ENCODE data around the gene KRTAP5-6. TPM values are rescaled to one million over a fixed set of nuclear protein-coding genes. Genes with fewer than 3 reads are reported as not detected.
"Not testable (repeated sequence)": the region's sequence is repeated elsewhere in the genome, so short reads cannot be mapped to it uniquely, and the experiment has no call there.

KRTAP5-6 gene
- total RNA-seq, 2 experiments from 2014 or later = not detected

GRCh38 chr11:1675536-1676228 lies 21.3 kb upstream of the KRTAP5-6 start:
- H3K4me1 Mint-ChIP-seq = no peaks in the 10 kb centered on the region
- no peak for DNase-seq
- ChIA-PET CTCF (interaction anchor here (0.8 to 1.7 kb wide), 3 partner anchors 23 to 476 kb away, joined by 3 to 6 read pairs (median 3); no protein-coding TSS in a partner anchor), POLR2A (no interaction called here)
- no peaks in the 10 kb centered on the region for H3K36me3 Mint-ChIP-seq (ENCODE audit: low read depth)
- no peak for ATAC-seq
- H3K9me3 Mint-ChIP-seq (ENCODE audit: low read depth) = no peaks in the 10 kb centered on the region
- no peak overlapping the region for H3K4me3 Mint-ChIP-seq
- H3K27ac Mint-ChIP-seq = no peak overlapping the region
- intact Hi-C loops (cut with DNase I, micrococcal nuclease) = no loop called here
- H3K27me3 Mint-ChIP-seq = peaks cover 30% of the 10 kb centered on the region

- POLR2A ChIA-PET = no interaction called here
- H3K9me3 Mint-ChIP-seq (ENCODE audit: low read depth) = no peaks in the 10 kb centered on the region
Observed at GRCh38 chr11:1676229-1676740, 20.7 kb upstream of the KRTAP5-6 start.

GRCh38 chr11:1679881-1680280 lies 17.1 kb upstream of the KRTAP5-6 start:
- Mint-ChIP-seq H3K9me3 (ENCODE audit: low read depth) (no peaks in the 10 kb centered on the region), H3K36me3 (ENCODE audit: low read depth) (no peaks in the 10 kb centered on the region), H3K27me3 (peaks cover 24% of the 10 kb centered on the region), H3K4me1 (no peaks in the 10 kb centered on the region), H3K27ac (no peak overlapping the region), H3K4me3 (no peak overlapping the region)
- DNase-seq = no peak
- ChIA-PET POLR2A (no interaction called here), CTCF (interaction anchor here (0.7 to 2.6 kb wide), 5 partner anchors 12 to 482 kb away, joined by 3 to 16 read pairs (median 4); no protein-coding TSS in a partner anchor)
- ATAC-seq = no peak
- intact Hi-C loops (cut with DNase I, micrococcal nuclease) = no loop called here

More at GRCh38 chr11:1676229-1676740, 20.7 kb upstream of the KRTAP5-6 start:
- intact Hi-C loops (cut with DNase I, micrococcal nuclease) = no loop called here
- no peak overlapping the region for H3K27ac Mint-ChIP-seq
- H3K4me1 Mint-ChIP-seq = no peaks in the 10 kb centered on the region
- CTCF ChIA-PET = interaction anchor here (0.8 to 1.7 kb wide), 3 partner anchors 24 to 475 kb away, joined by 3 to 6 read pairs (median 3); no protein-coding TSS in a partner anchor
- no peak for DNase-seq
- no peak overlapping the region for H3K4me3 Mint-ChIP-seq
- no peak for ATAC-seq
- peaks cover 30% of the 10 kb centered on the region for H3K27me3 Mint-ChIP-seq
- no peaks in the 10 kb centered on the region for H3K36me3 Mint-ChIP-seq (ENCODE audit: low read depth)

DNA sequence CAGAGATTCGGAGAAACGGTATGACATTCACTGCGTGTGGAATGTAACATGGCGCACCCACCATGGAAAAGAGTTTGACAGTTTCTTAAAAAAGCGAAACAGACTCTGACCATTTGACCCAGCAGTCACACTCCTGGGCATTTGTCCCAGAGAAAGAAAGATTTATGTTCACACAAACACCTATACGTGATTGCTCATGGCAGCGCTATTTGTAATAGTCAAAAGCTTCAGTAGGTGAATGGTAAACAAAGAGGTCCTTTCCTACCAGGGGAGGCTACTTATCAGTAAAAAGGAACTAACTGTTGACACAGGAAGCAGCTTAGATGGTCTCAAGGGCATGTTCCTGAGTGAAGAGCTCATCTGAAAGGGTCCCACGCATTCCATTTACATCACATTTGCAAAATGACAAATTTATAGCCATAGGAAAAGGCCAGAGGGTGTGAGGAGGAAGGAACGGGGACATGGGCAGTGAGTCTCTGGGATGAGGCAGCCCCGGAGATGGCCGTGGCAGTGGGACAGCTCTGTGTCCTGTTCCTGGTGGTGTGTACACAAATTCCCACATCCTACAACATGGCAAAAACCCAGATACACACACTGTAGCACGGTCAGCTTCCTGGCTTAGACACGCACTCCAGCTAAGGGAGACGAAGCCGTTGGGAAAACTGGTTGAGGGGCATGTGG lies 14.6 kb upstream of the KRTAP5-6 start:
- no peak for ATAC-seq
- Mint-ChIP-seq H3K9me3 (ENCODE audit: low read depth) (no peaks in the 10 kb centered on the region), H3K27me3 (peaks cover 10% of the 10 kb centered on the region), H3K4me1 (no peaks in the 10 kb centered on the region), H3K36me3 (ENCODE audit: low read depth) (no peaks in the 10 kb centered on the region), H3K4me3 (no peak overlapping the region), H3K27ac (no peak overlapping the region)
- CTCF ChIA-PET = interaction anchor here (1.0 to 1.1 kb wide), 2 partner anchors 30 to 151 kb away, joined by 4 read pairs; no protein-coding TSS in a partner anchor
- POLR2A ChIA-PET = no interaction called here
- DNase-seq = no peak
- intact Hi-C loops (cut with DNase I, micrococcal nuclease) = no loop called here

DNA sequence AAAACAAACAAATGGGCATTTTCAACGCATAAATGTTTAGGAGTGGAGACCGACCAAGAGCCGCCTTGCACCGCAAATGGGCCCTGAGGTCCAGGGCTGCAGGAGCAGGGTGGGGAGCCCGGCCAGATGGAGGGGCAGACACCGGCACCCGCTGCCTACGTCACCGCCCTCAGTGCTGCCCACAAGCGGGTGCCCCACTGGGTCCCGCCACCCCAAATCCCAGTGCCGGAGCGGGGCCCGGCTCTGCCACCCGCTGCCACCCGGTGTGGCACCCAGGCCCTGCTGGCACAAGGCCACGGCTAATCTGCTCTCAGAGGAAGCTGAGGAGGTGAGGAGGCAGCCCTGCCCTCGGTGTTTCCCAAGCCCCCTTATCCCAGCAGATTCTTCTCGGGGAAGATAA lies 13.8 kb upstream of the KRTAP5-6 start:
- H3K4me1 Mint-ChIP-seq = not testable (repeated sequence)

GRCh38 chr11:1683904-1684572 lies 13.0 kb upstream of the KRTAP5-6 start:
- DNase-seq; CTCF ChIA-PET; H3K9me3 Mint-ChIP-seq (ENCODE audit: low read depth); H3K27me3 Mint-ChIP-seq; H3K4me1 Mint-ChIP-seq; ATAC-seq; POLR2A ChIA-PET; H3K36me3 Mint-ChIP-seq (ENCODE audit: low read depth); H3K27ac Mint-ChIP-seq; H3K4me3 Mint-ChIP-seq; intact Hi-C loops (cut with DNase I, micrococcal nuclease): not testable (repeated sequence)

More for the DNA sequence above, 13.8 kb upstream of the KRTAP5-6 start:
- intact Hi-C loops (cut with DNase I, micrococcal nuclease); DNase-seq; ATAC-seq; H3K27ac Mint-ChIP-seq; H3K36me3 Mint-ChIP-seq (ENCODE audit: low read depth); H3K4me3 Mint-ChIP-seq; H3K9me3 Mint-ChIP-seq (ENCODE audit: low read depth); H3K27me3 Mint-ChIP-seq; POLR2A ChIA-PET: not testable (repeated sequence)
- CTCF ChIA-PET = interaction anchor here (1.1 kb wide), 1 partner anchor 31 kb away, joined by 4 read pairs; no protein-coding TSS in a partner anchor

- intact Hi-C loops (cut with DNase I, micrococcal nuclease); DNase-seq; H3K36me3 Mint-ChIP-seq (ENCODE audit: low read depth); H3K27ac Mint-ChIP-seq; ATAC-seq; POLR2A ChIA-PET; H3K9me3 Mint-ChIP-seq (ENCODE audit: low read depth); H3K4me1 Mint-ChIP-seq; H3K4me3 Mint-ChIP-seq; CTCF ChIA-PET; H3K27me3 Mint-ChIP-seq: not testable (repeated sequence)
Observed at GRCh38 chr11:1684886-1685874, 11.8 kb upstream of the KRTAP5-6 start.

DNA sequence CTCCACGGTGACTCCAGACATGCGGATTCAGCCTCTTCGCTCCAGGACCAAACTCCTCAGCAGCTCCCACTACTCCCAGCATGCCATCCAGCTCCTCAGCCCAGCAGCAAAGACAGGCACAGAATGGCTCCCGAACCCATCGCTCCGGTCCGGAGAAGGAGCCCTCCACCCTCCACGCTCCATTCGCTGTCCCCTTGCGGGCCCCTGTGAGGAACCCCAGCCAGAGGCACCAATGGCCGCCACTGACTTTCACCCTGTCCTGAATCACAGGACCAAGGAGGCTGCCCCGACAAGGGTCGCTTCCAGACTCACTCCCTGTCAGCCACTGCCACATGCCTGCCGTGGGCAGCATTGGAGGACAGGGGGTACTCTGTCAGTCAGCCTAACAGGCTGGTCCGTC lies 10.8 kb upstream of the KRTAP5-6 start:
- H3K36me3 Mint-ChIP-seq (ENCODE audit: low read depth); ATAC-seq; CTCF ChIA-PET; POLR2A ChIA-PET; H3K4me1 Mint-ChIP-seq; intact Hi-C loops (cut with DNase I, micrococcal nuclease); H3K4me3 Mint-ChIP-seq; DNase-seq; H3K27ac Mint-ChIP-seq; H3K9me3 Mint-ChIP-seq (ENCODE audit: low read depth): not testable (repeated sequence)
- peaks cover 11% of the 10 kb centered on the region for H3K27me3 Mint-ChIP-seq

DNA sequence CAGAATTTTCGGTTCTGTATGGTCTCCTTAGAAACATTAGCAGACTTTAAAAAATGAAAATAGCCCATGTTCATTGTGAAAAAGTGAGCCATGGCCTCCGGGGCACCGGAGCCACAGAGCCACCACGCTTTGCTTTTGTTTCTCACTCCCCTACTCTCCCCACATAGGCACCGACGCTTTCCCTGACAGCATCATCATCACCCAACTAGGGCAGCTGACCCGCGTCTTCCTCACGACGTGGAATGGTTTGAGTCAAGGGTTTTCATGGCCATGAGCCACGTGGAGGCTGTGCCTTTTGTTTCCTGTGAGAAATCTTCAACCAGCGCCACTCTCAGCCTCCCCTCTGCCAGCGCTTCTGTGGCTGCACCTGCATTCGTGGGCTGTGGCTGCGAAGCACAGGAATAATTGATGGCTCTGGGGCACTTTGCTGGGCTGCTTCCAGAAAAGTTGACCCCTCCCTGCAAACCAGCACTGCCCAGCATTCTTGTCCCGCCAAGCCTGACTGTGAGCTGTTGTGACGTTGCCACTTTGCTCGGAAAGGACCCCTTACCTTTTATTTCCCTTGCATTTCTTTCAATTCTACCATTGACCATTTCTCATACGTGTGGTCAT lies 8.6 kb upstream of the KRTAP5-6 start:
- H3K4me3 Mint-ChIP-seq; POLR2A ChIA-PET; DNase-seq; intact Hi-C loops (cut with DNase I, micrococcal nuclease); H3K36me3 Mint-ChIP-seq (ENCODE audit: low read depth); H3K27ac Mint-ChIP-seq; H3K4me1 Mint-ChIP-seq; H3K9me3 Mint-ChIP-seq (ENCODE audit: low read depth); CTCF ChIA-PET: not testable (repeated sequence)
- peak; percentile 49 for ATAC-seq
- H3K27me3 Mint-ChIP-seq = peaks cover 14% of the 10 kb centered on the region

DNA sequence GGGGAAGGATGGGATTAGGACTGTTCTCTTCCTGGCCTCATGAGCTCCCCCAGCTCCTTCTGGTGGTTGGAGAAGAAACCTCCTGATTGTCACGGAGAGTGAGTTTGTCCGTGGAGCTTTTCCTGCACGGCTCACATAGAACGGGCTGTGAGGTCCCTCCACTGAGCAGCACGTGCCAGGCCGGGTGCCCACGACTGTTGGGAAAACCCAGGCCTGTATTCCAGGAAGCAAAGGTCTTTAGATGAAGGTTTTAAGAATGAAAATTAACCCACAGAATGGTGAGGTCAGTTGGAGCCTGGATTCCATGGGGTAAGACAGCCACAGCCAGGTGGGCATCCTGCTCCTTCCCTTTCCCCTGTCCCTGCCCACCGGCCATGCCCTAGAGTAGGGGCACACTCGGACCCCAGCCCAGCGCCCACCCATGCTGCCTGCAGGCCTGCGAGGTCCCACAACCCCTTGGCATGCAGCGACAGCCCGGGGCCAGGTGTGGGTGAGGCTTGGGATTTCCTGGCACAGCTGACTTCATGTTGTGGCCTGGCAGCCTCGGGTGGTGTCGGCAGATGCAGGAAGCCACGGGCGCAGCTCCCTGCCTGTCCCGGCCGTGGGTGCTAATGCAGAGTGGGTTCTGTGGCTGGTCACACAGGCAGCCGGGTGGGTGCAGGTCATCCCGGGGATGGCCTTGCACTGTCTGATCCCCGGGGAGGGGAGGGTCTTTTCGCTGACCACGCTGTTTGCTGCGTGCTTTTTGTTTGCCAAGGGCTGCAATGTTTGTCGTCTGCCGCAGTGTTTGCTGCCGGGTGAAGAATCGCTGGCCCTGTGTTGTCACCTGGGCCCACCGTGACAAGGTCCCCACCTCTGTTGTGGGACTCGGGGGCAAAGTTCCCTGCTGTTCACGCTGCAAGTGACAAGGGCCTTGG lies 7.5 kb upstream of the KRTAP5-6 start:
- DNase-seq; H3K4me1 Mint-ChIP-seq; H3K9me3 Mint-ChIP-seq (ENCODE audit: low read depth); H3K27ac Mint-ChIP-seq; H3K4me3 Mint-ChIP-seq; H3K36me3 Mint-ChIP-seq (ENCODE audit: low read depth); CTCF ChIA-PET; ATAC-seq; POLR2A ChIA-PET: not testable (repeated sequence)
- peaks cover 14% of the 10 kb centered on the region for H3K27me3 Mint-ChIP-seq
- intact Hi-C loops (cut with DNase I, micrococcal nuclease) = loop anchor here (5.0 kb wide), 3 partner anchors 37 to 463 kb away; partner anchors contain the start of gene TNNT3 (in 1 of the 2)
